Neuron (in vitro differentiated cells): ENCODE results near the gene OPN1MW2.
"Not testable (repeated sequence)": the region's sequence is repeated elsewhere in the genome, so short reads cannot be mapped to it uniquely, and the experiment has no call there.

Source experiments
- H2AFZ ChIP-seq: one replicate; pipeline ENCODE4 v1.6.1; 2013; ENCODE audit warnings: low read depth, mild to moderate bottlenecking, inconsistent platforms, low read length, moderate library complexity
- H3K27me3 ChIP-seq: one replicate; pipeline ENCODE4 v1.6.1; 2013; ENCODE audit warnings: low read length; ENCODE audit not compliant: insufficient read depth
- H3K36me3 ChIP-seq: one replicate; pipeline ENCODE4 v1.6.1; 2013; ENCODE audit warnings: low read length; ENCODE audit not compliant: insufficient read depth
- H3K4me1 ChIP-seq: one replicate; pipeline ENCODE4 v1.6.1; 2013; ENCODE audit warnings: low read length; ENCODE audit not compliant: insufficient read depth
- H3K4me3 ChIP-seq: 2 replicates; pipeline ENCODE4 v1.5.1; 2013; ENCODE audit warnings: mild to moderate bottlenecking, low read length, moderate library complexity
- H3K9me3 ChIP-seq: one replicate; pipeline ENCODE4 v1.6.1; 2013; ENCODE audit warnings: low read length

OPN1MW2 gene

DNA sequence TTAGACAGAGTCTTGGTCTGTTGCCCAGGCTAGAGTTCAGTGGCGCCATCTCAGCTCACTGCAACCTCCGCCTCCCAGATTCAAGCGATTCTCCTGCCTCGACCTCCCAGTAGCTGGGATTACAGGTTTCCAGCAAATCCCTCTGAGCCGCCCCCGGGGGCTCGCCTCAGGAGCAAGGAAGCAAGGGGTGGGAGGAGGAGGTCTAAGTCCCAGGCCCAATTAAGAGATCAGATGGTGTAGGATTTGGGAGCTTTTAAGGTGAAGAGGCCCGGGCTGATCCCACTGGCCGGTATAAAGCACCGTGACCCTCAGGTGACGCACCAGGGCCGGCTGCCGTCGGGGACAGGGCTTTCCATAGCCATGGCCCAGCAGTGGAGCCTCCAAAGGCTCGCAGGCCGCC is at the start of gene OPN1MW2:
Gene OPN1MW2, plus strand, starts transcription at position 301 of the 400 bp plus-strand sequence. Its CDS starts 60 bp downstream, at position 361.
- not testable (repeated sequence) for H3K4me3 ChIP-seq, H2AFZ ChIP-seq, H3K36me3 ChIP-seq, H3K4me1 ChIP-seq, H3K9me3 ChIP-seq, H3K27me3 ChIP-seq

DNA sequence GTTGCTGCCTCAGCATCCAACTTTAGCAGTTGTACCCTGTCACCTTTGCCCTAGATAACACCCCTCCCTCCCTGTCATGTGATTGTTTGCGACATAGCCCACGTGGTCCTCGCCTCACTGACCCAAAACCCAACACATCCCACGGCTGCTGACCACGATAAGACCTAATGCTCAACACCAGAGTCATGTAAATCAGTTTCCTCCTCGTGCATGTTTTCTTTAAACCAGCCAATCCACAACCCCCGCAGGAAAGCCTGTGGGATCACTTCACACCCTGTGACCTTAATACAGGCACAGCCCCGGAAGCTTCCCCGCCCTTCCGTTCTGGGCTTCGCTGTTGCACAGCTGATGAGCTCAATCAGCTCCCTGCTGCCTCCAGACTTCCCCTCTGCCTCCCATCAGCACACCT is 47.0 kb upstream of the OPN1MW2 start:
- not testable (repeated sequence) for H3K27me3 ChIP-seq, H3K36me3 ChIP-seq, H3K4me1 ChIP-seq, H3K9me3 ChIP-seq, H3K4me3 ChIP-seq, H2AFZ ChIP-seq

DNA sequence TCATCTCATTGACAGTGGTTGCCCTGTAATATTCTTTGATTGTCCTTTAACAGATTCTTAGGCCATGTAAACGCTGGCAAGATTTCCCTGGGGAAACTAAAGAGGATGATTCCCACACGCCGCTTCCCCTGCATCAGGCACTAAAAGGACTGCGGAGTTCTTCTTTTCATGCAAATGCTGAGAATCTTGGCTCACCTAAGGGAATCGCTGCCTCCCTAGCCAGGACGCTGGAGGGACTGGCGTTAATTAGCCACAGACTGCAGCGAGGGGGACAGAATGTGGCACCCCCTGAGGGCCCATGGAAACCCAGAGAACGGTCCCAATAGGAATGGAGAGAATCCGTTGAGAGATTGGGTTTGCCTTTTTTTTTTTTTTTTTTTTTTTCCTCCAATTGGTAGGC is 45.2 kb upstream of the OPN1MW2 start:
- not testable (repeated sequence) for H3K9me3 ChIP-seq, H3K36me3 ChIP-seq, H2AFZ ChIP-seq, H3K4me1 ChIP-seq, H3K4me3 ChIP-seq, H3K27me3 ChIP-seq

DNA sequence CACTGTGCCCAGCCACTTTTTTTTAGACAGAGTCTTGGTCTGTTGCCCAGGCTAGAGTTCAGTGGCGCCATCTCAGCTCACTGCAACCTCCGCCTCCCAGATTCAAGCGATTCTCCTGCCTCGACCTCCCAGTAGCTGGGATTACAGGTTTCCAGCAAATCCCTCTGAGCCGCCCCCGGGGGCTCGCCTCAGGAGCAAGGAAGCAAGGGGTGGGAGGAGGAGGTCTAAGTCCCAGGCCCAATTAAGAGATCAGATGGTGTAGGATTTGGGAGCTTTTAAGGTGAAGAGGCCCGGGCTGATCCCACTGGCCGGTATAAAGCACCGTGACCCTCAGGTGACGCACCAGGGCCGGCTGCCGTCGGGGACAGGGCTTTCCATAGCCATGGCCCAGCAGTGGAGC is 37.3 kb upstream of the OPN1MW2 start, which contains the start of gene OPN1MW:
Gene OPN1MW, plus strand, starts transcription at position 301 of the 400 bp plus-strand sequence. Its CDS starts 82 bp downstream, at position 383.
- not testable (repeated sequence) for H3K4me1 ChIP-seq, H2AFZ ChIP-seq, H3K27me3 ChIP-seq, H3K9me3 ChIP-seq, H3K36me3 ChIP-seq, H3K4me3 ChIP-seq

DNA sequence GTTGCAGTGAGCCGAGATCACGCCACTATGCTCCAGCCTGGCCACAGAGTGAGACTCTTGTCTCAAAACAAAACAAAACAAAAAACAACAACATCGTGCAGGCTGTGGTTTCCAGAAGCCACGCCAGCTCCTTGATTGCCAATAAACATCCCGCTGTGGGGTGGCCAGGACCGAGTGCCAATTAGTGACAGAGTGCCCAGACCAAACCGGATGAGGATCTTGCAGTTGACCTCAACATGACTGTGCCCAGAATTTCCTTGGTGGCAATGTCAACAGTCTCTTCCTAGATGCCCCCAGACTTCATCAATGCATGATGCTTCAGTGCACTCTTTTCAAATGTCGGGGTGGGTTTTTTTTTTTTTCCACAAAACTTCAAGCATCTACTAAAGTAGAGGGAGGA is 35.8 kb upstream of the OPN1MW2 start:
- H3K4me3 ChIP-seq, H3K27me3 ChIP-seq, H3K36me3 ChIP-seq, H3K9me3 ChIP-seq, H3K4me1 ChIP-seq, H2AFZ ChIP-seq: not testable (repeated sequence)

DNA sequence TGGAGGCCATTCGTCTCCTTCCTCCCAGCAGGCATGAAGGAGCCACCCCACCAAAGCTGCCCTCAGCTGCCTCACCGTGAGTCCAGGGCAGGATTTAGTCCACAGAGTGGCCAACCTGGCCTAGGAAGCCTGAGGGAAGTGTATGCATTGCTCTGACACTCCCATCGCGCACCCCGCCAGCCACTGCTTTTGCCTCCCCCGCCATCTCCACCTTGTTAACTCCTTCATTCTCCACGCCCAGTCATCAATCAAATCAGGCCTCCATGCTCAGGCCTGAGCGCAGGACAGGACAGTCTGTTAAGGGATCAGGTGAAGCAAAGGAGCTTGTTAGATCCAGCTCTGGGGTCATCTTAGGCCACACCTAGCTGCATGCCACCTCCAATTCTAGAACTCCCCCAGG is 26.7 kb upstream of the OPN1MW2 start:
- not testable (repeated sequence) for H3K4me3 ChIP-seq, H3K36me3 ChIP-seq, H3K9me3 ChIP-seq, H2AFZ ChIP-seq, H3K27me3 ChIP-seq, H3K4me1 ChIP-seq

DNA sequence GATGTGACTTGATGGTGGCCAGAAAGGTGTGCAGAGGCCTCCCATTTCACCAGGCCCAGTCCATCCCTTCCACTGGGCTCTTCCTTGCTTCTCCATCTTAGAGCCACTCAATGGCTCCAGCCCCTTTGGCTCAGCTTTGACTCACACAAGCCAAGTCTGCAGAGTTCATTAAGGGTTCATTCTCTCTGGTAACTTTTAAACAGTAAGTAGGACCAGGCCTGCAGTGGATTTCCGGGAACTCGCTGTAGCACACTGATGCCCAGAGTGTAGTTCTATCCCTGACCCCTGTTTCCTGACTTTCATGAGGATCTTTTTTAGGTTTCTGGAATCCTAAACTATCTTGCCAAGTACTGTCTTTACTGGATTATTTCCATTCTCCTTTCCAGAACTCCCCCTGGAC is 25.2 kb upstream of the OPN1MW2 start:
- not testable (repeated sequence) for H3K4me1 ChIP-seq, H3K36me3 ChIP-seq, H3K27me3 ChIP-seq, H3K9me3 ChIP-seq, H2AFZ ChIP-seq, H3K4me3 ChIP-seq

DNA sequence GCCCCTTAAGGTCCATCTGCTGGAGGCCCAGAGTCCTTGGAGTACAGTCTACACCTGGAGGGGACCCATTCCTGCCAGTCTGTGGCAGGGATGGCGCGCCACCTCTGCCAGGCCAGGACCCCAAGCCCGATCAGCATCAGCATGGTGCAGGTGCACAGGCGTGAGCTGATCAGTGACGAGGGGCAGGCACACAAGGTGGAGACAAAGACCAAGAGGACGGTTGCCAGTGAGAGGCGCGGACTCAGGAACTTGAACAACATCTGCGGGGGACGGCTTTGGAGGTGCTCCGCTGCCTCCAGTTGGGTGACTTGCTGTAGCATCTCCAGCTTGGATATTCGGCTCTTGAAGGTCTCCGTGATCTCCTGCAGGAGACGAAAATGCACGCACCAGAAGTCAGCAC is 23.1 kb upstream of the OPN1MW2 start:
- not testable (repeated sequence) for H3K27me3 ChIP-seq, H3K4me1 ChIP-seq

DNA sequence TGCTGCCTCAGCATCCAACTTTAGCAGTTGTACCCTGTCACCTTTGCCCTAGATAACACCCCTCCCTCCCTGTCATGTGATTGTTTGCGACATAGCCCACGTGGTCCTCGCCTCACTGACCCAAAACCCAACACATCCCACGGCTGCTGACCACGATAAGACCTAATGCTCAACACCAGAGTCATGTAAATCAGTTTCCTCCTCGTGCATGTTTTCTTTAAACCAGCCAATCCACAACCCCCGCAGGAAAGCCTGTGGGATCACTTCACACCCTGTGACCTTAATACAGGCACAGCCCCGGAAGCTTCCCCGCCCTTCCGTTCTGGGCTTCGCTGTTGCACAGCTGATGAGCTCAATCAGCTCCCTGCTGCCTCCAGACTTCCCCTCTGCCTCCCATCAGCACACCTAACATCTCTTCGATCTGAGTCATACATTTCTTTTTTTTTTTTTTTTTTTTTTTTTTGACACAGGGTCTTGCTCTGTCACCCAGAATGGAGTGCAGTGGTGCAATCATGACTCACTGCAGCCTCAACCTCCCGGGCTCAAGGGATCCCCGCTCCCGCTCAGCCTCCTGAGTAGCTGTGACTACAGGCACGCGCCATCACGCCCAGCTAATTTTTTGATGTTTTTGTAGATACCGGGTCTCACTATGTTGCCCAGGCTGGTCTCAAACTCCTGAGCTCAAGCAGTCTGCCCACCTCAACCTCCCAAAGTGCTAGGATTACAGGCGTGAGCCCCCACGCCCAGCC is 9.7 kb upstream of the OPN1MW2 start:
- H3K36me3 ChIP-seq, H3K4me1 ChIP-seq, H3K9me3 ChIP-seq, H3K27me3 ChIP-seq, H2AFZ ChIP-seq, H3K4me3 ChIP-seq: not testable (repeated sequence)

More for the DNA sequence above, 23.1 kb upstream of the OPN1MW2 start:
- H3K4me3 ChIP-seq, H3K36me3 ChIP-seq, H2AFZ ChIP-seq, H3K9me3 ChIP-seq: not testable (repeated sequence)

DNA sequence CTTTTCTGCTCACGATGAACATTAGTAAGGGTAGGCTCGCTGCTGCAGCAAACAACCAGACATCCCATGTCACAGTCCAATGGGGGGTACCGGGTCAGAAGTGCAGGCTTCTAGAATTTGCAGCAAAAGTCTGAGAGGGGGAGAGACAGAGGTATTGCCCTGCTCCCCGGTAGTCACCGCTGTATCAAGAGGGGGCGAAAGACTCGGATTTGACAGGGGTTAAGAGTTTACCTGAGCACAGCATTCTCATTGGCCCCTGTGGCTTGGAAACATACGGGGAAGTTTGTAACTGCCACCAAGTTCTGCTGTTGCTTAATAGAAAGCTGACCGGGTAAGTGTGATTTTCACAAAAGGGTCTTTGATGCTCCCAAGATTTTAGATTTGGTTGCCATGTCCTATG is 8.5 kb upstream of the OPN1MW2 start:
- not testable (repeated sequence) for H3K9me3 ChIP-seq, H3K4me3 ChIP-seq, H3K4me1 ChIP-seq, H2AFZ ChIP-seq, H3K27me3 ChIP-seq, H3K36me3 ChIP-seq

DNA sequence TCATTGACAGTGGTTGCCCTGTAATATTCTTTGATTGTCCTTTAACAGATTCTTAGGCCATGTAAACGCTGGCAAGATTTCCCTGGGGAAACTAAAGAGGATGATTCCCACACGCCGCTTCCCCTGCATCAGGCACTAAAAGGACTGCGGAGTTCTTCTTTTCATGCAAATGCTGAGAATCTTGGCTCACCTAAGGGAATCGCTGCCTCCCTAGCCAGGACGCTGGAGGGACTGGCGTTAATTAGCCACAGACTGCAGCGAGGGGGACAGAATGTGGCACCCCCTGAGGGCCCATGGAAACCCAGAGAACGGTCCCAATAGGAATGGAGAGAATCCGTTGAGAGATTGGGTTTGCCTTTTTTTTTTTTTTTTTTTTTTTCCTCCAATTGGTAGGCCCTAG is 8.1 kb upstream of the OPN1MW2 start:
- H3K4me1 ChIP-seq, H3K36me3 ChIP-seq, H3K27me3 ChIP-seq, H2AFZ ChIP-seq, H3K9me3 ChIP-seq, H3K4me3 ChIP-seq: not testable (repeated sequence)

DNA sequence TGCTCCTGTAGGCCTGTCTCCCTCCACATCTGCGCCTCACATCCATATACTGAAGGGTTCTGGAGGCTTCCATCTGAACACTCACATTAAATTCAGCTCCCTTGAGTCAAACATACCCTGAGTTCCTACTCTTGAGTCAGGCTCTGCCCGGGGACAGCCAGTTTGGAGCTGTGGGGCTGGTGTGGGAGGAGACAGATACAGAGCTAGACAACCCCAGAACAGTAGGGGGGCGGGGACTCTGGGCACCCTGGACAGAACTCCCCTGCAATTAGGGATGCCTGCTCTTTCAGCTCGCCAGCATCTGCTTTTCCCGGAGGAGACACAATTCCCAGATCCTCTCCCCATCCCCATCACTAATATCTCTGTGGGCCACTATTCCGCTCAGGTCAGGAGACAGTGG is 5.7 kb downstream of the OPN1MW2 start:
- H2AFZ ChIP-seq, H3K9me3 ChIP-seq, H3K4me1 ChIP-seq, H3K36me3 ChIP-seq, H3K27me3 ChIP-seq, H3K4me3 ChIP-seq: not testable (repeated sequence)

DNA sequence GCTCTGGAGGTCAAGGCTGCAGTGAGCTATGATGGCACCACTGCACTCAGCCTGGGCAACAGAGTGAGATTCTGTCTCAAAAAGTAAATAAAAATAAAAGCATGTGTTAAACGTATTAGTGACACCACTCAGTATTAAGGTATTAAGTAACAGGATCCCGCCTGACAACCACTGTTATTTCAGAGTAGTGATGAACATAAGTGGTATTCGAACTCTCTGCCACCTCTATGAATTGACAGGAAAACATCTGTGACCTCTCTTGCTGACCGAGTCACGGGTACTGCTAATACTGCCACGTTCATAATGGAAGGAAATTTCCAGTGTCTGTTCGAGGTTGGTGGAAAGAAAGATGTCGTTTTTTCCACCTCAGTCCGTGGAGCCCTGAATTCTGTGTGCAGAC is 7.2 kb downstream of the OPN1MW2 start:
- not testable (repeated sequence) for H2AFZ ChIP-seq, H3K4me3 ChIP-seq, H3K4me1 ChIP-seq, H3K27me3 ChIP-seq, H3K9me3 ChIP-seq, H3K36me3 ChIP-seq

DNA sequence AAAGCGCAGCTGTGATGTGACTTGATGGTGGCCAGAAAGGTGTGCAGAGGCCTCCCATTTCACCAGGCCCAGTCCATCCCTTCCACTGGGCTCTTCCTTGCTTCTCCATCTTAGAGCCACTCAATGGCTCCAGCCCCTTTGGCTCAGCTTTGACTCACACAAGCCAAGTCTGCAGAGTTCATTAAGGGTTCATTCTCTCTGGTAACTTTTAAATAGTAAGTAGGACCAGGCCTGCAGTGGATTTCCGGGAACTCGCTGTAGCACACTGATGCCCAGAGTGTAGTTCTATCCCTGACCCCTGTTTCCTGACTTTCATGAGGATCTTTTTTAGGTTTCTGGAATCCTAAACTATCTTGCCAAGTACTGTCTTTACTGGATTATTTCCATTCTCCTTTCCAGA is 11.9 kb downstream of the OPN1MW2 start:
- not testable (repeated sequence) for H3K36me3 ChIP-seq, H2AFZ ChIP-seq, H3K9me3 ChIP-seq, H3K4me1 ChIP-seq, H3K4me3 ChIP-seq, H3K27me3 ChIP-seq
